Kidney epithelial cell (primary cell): ENCODE measurements around the gene ADPRHL1. TPM values are rescaled to one million over a fixed set of nuclear protein-coding genes. Genes with fewer than 3 reads are reported as not detected.

ENCODE experiments used
- DNase-seq: peaks from one replicate; pipeline ENCODE4 v3.0.0-alpha.2; 2010; ENCODE audit warnings: low read depth
- H3K27me3 ChIP-seq: 2 replicates; pipeline ENCODE4 v1.6.0; 2011; ENCODE audit warnings: low read length; ENCODE audit not compliant: control insufficient read depth, insufficient read depth
- H3K36me3 ChIP-seq: 2 replicates; pipeline ENCODE4 v1.5.1; 2011; ENCODE audit warnings: low read length; ENCODE audit not compliant: control insufficient read depth, insufficient read depth
- H3K4me3 ChIP-seq: 2 replicates; pipeline ENCODE4 v1.5.1; 2011; ENCODE audit warnings: low read depth, mild to moderate bottlenecking, control low read depth, low read length
- CTCF ChIP-seq: IDR thresholded peaks from 2 replicates; pipeline ENCODE4 v1.5.1; 2011; ENCODE audit warnings: mild to moderate bottlenecking, moderate library complexity, low read length, control low read depth, inconsistent platforms; ENCODE audit not compliant: insufficient read depth, poor library complexity, severe bottlenecking
- total RNA-seq: library from RNA; depleted of rRNA; stranded (reverse); fragments of >200 nt; gene quantifications from 2 replicates; pipeline ENCODE4 v1.2.3, GENCODE V29; 2015

ADPRHL1 gene
- total RNA-seq, 1 donor from 2014 or later = 0.84 TPM

- H3K27me3 ChIP-seq = peaks cover 7% of the 10 kb centered on the region
- H3K36me3 ChIP-seq = no peaks in the 10 kb centered on the region
- DNase-seq = no peak
- TF ChIP-seq CTCF = no peak
- no peak overlapping the region for H3K4me3 ChIP-seq
These were observed 36.1 kb downstream of the ADPRHL1 start for GRCh38 chr13:113417008-113417751.

GRCh38 chr13:113415825-113416224 is 37.5 kb downstream of the ADPRHL1 start:
- H3K4me3 ChIP-seq = no peak overlapping the region
- H3K36me3 ChIP-seq = no peaks in the 10 kb centered on the region
- peaks cover 7% of the 10 kb centered on the region for H3K27me3 ChIP-seq
- TF ChIP-seq CTCF = no peak
- DNase-seq = no peak

- Histone ChIP-seq H3K36me3 (no peaks in the 10 kb centered on the region), H3K4me3 (no peak overlapping the region), H3K27me3 (peaks cover 7% of the 10 kb centered on the region)
- no peak for DNase-seq
- TF ChIP-seq CTCF = no peak
These were observed 38.3 kb downstream of the ADPRHL1 start for GRCh38 chr13:113415032-113415431.

- no peak overlapping the region for H3K4me3 ChIP-seq
- no peaks in the 10 kb centered on the region for H3K36me3 ChIP-seq
- no peak for TF ChIP-seq CTCF
- peaks cover 7% of the 10 kb centered on the region for H3K27me3 ChIP-seq
- DNase-seq = no peak
These were observed 39.0 kb downstream of the ADPRHL1 start for GRCh38 chr13:113414335-113414734.

- DNase-seq = no peak
- Histone ChIP-seq H3K36me3 (no peaks in the 10 kb centered on the region), H3K4me3 (no peak overlapping the region), H3K27me3 (peaks cover 7% of the 10 kb centered on the region)
- no peak for TF ChIP-seq CTCF
These were observed 39.4 kb downstream of the ADPRHL1 start for GRCh38 chr13:113413898-113414282.
